HepG2 (cell line): ENCODE data around the gene COX6B1. TPM values are rescaled to one million over a fixed set of nuclear protein-coding genes. Genes with fewer than 3 reads are reported as not detected.

Source experiments
- FOXJ3 ChIP-seq: sonication (generic); formaldehyde crosslinking; IDR thresholded peaks from 2 replicates; pipeline ENCODE4 v1.4.0; 2020; ENCODE audit warnings: missing genetic modification reagents, mild to moderate bottlenecking, borderline replicate concordance
- JUN ChIP-seq: sonication (generic); formaldehyde crosslinking; IDR thresholded peaks from 2 replicates; pipeline ENCODE4 v1.4.0; 2020; ENCODE audit warnings: mild to moderate bottlenecking, missing genetic modification reagents
- MIER3 ChIP-seq: IDR thresholded peaks from 2 replicates; pipeline ENCODE4 v1.6.1; 2016; ENCODE audit warnings: missing compliant biosample characterization, borderline replicate concordance
- NPAS2 ChIP-seq: sonication (generic); formaldehyde crosslinking; IDR thresholded peaks from 2 replicates; pipeline ENCODE4 v1.8.0; 2022; ENCODE audit warnings: mild to moderate bottlenecking, missing genetic modification reagents, borderline replicate concordance
- PAXIP1 ChIP-seq: sonication (generic); formaldehyde crosslinking; conservative IDR thresholded peaks from 2 replicates; pipeline ENCODE4 v1.4.0; 2020; ENCODE audit warnings: mild to moderate bottlenecking, missing genetic modification reagents, moderate library complexity
- SMARCC2 ChIP-seq: fragments of 450-650 bp; IDR thresholded peaks from 2 replicates; pipeline ENCODE4 v1.6.1; 2017; ENCODE audit warnings: antibody characterized with exemption, mild to moderate bottlenecking
- ZFP36 ChIP-seq: fragments of 150-350 bp; IDR thresholded peaks from 2 replicates; pipeline ENCODE4 v1.6.1; 2018; ENCODE audit warnings: borderline replicate concordance, low read length, low read depth; ENCODE audit not compliant: partially characterized antibody
- ZNF607 ChIP-seq: sonication (generic); formaldehyde crosslinking; IDR thresholded peaks from 2 replicates; pipeline ENCODE4 v1.5.1; 2020; ENCODE audit warnings: missing genetic modification reagents, mild to moderate bottlenecking, borderline replicate concordance
- ZNF660 ChIP-seq: sonication (generic); formaldehyde crosslinking; IDR thresholded peaks from 2 replicates; pipeline ENCODE4 v1.5.1; 2020; ENCODE audit warnings: mild to moderate bottlenecking, low read depth, missing genetic modification reagents, borderline replicate concordance
- polyA plus RNA-seq, 8 experiments: library from polyadenylated mRNA; depleted of rRNA in 3 of 8; stranded (reverse) in 7 of 8; unstranded in 1 of 8; fragments of >200 nt; fragmentation: Illumina TruSeq in 4 of 8; extraction: Trizol in 4 of 8; gene quantifications; 2 replicates each; pipeline versions ENCODE4 v1.2.1 to v1.2.3, GENCODE V29; 2011 to 2016; ENCODE audit warnings: low read depth in 4 of 8, missing spikeins in 1 of 8, mixed read lengths in 1 of 8; ENCODE audit not compliant: insufficient read depth in 1 of 8
- total RNA-seq, 5 experiments: library from RNA; depleted of rRNA; stranded (reverse); fragments of >200 nt; fragmentation: Illumina TruSeq; extraction: Trizol; gene quantifications; 2 replicates each; pipeline ENCODE4 v1.2.3, GENCODE V29; 2016; ENCODE audit warnings: low read depth in 1 of 5
- TF ChIP-seq, protein P1 (sequence below), 2 experiments: sonication (generic) in 1 of 2; formaldehyde crosslinking in 1 of 2; IDR thresholded peaks; 2 replicates each; pipeline versions ENCODE4 v1.4.0 to v1.6.1; 2016 to 2020; ENCODE audit warnings: borderline replicate concordance in 1 of 2, low read depth in 1 of 2, mild to moderate bottlenecking in 1 of 2, missing genetic modification reagents in 1 of 2
- TF ChIP-seq, protein P2 (sequence below): sonication (generic); formaldehyde crosslinking; IDR thresholded peaks from 2 replicates; pipeline ENCODE4 v1.8.0; 2022; ENCODE audit warnings: mild to moderate bottlenecking, missing genetic modification reagents
- TF ChIP-seq, protein P3 (sequence below): sonication (generic); formaldehyde crosslinking; IDR thresholded peaks from 2 replicates; pipeline ENCODE4 v1.4.0; 2020; ENCODE audit warnings: missing genetic modification reagents

COX6B1 gene
- total and polyA plus RNA-seq, 2 of the 13 experiments (the other 11 are each of a cell fraction or from before 2014, with no cell fraction given) = 481 to 487 TPM

GRCh38 chr19:35628565-35629331 is 19.4 kb upstream of the COX6B1 start, which contains the start of gene RBM42 (continued):
- TF ChIP-seq, protein P1, sequence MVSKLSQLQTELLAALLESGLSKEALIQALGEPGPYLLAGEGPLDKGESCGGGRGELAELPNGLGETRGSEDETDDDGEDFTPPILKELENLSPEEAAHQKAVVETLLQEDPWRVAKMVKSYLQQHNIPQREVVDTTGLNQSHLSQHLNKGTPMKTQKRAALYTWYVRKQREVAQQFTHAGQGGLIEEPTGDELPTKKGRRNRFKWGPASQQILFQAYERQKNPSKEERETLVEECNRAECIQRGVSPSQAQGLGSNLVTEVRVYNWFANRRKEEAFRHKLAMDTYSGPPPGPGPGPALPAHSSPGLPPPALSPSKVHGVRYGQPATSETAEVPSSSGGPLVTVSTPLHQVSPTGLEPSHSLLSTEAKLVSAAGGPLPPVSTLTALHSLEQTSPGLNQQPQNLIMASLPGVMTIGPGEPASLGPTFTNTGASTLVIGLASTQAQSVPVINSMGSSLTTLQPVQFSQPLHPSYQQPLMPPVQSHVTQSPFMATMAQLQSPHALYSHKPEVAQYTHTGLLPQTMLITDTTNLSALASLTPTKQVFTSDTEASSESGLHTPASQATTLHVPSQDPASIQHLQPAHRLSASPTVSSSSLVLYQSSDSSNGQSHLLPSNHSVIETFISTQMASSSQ (IDR thresholded peaks at IDR 0.05; ENCODE audit: low read depth) = 0 out of 2 replicates have a peak, but pooled peaks have one; percentile 29
- TF ChIP-seq, protein P1 (CRISPR knock-in tag; IDR thresholded peaks at IDR 0.05; ENCODE audit: borderline replicate concordance) = peak; percentile 76; the same call in 1 of the 2 replicates
- TF ChIP-seq, protein P2, sequence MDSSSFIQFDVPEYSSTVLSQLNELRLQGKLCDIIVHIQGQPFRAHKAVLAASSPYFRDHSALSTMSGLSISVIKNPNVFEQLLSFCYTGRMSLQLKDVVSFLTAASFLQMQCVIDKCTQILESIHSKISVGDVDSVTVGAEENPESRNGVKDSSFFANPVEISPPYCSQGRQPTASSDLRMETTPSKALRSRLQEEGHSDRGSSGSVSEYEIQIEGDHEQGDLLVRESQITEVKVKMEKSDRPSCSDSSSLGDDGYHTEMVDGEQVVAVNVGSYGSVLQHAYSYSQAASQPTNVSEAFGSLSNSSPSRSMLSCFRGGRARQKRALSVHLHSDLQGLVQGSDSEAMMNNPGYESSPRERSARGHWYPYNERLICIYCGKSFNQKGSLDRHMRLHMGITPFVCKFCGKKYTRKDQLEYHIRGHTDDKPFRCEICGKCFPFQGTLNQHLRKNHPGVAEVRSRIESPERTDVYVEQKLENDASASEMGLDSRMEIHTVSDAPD (CRISPR knock-in tag) = no peak
- TF ChIP-seq, protein P3, sequence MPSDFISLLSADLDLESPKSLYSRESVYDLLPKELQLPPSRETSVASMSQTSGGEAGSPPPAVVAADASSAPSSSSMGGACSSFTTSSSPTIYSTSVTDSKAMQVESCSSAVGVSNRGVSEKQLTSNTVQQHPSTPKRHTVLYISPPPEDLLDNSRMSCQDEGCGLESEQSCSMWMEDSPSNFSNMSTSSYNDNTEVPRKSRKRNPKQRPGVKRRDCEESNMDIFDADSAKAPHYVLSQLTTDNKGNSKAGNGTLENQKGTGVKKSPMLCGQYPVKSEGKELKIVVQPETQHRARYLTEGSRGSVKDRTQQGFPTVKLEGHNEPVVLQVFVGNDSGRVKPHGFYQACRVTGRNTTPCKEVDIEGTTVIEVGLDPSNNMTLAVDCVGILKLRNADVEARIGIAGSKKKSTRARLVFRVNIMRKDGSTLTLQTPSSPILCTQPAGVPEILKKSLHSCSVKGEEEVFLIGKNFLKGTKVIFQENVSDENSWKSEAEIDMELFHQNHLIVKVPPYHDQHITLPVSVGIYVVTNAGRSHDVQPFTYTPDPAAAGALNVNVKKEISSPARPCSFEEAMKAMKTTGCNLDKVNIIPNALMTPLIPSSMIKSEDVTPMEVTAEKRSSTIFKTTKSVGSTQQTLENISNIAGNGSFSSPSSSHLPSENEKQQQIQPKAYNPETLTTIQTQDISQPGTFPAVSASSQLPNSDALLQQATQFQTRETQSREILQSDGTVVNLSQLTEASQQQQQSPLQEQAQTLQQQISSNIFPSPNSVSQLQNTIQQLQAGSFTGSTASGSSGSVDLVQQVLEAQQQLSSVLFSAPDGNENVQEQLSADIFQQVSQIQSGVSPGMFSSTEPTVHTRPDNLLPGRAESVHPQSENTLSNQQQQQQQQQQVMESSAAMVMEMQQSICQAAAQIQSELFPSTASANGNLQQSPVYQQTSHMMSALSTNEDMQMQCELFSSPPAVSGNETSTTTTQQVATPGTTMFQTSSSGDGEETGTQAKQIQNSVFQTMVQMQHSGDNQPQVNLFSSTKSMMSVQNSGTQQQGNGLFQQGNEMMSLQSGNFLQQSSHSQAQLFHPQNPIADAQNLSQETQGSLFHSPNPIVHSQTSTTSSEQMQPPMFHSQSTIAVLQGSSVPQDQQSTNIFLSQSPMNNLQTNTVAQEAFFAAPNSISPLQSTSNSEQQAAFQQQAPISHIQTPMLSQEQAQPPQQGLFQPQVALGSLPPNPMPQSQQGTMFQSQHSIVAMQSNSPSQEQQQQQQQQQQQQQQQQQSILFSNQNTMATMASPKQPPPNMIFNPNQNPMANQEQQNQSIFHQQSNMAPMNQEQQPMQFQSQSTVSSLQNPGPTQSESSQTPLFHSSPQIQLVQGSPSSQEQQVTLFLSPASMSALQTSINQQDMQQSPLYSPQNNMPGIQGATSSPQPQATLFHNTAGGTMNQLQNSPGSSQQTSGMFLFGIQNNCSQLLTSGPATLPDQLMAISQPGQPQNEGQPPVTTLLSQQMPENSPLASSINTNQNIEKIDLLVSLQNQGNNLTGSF = peak; percentile 54; the same call in 1 of the 2 replicates
- TF ChIP-seq ZFP36 (no peak), MIER3 (CRISPR knock-in tag) (peak; percentile 66; the same call in 1 of the 2 replicates), PAXIP1 (CRISPR knock-in tag) (peak; percentile 65), JUN (peak; percentile 75; the same call in 1 of the 2 replicates), ZNF607 (CRISPR knock-in tag) (no peak), FOXJ3 (CRISPR knock-in tag) (peak; percentile 49; the same call in 1 of the 2 replicates), ZNF660 (no peak), NPAS2 (CRISPR knock-in tag) (no peak), SMARCC2 (peak; percentile 84; the same call in 1 of the 2 replicates)
